WTC11 (cell line): ENCODE data around the gene CDH18. TPM values are rescaled to one million over a fixed set of nuclear protein-coding genes. Genes with fewer than 3 reads are reported as not detected.
A peak's percentile ranks its signal among the peaks of the same experiment; 100 is the strongest.
"Not testable (repeated sequence)": the region's sequence is repeated elsewhere in the genome, so short reads cannot be mapped to it uniquely, and the experiment has no call there.

Source experiments
- ATAC-seq: fragments of 200-7000 bp; cut with Tn5 transposase; 2 replicates; pipeline ENCODE4 v1.10.0; 2021; ENCODE audit warnings: mild to moderate bottlenecking, moderate library complexity
- CTCF ChIA-PET: fragments of 300-600 bp; sonication (Branson Sonifier 250); formaldehyde crosslinking; loops from one replicate; lab custom pipeline; 2021; ENCODE audit warnings: antibody characterized with exemption; lab: Charles Lee
- POLR2A ChIA-PET: fragments of 350-600 bp; sonication (Branson Sonifier 250); formaldehyde crosslinking; loops from one replicate; lab custom pipeline; 2021; ENCODE audit warnings: antibody characterized with exemption; lab: Charles Lee
- DNase-seq: peaks from one replicate; pipeline ENCODE4 v3.0.0; 2021; ENCODE audit warnings: low spot score
- H3K27ac Mint-ChIP-seq: 2 replicates; pipeline ENCODE4 v1.8.0; 2021; ENCODE audit warnings: mixed read lengths
- H3K27me3 Mint-ChIP-seq: 2 replicates; pipeline ENCODE4 v1.8.0; 2021; ENCODE audit warnings: low read depth, mild to moderate bottlenecking, moderate library complexity, mixed read lengths
- H3K36me3 Mint-ChIP-seq: 2 replicates; pipeline ENCODE4 v1.8.0; 2021; ENCODE audit warnings: mixed read lengths
- H3K4me1 Mint-ChIP-seq: 2 replicates; pipeline ENCODE4 v1.8.0; 2022; ENCODE audit warnings: mixed read lengths
- H3K4me3 Mint-ChIP-seq: 2 replicates; pipeline ENCODE4 v1.8.0; 2021; ENCODE audit warnings: mild to moderate bottlenecking, moderate library complexity, mixed read lengths
- H3K9me3 Mint-ChIP-seq: 2 replicates; pipeline ENCODE4 v1.8.0; 2021; ENCODE audit warnings: mixed read lengths
- ATF1 ChIP-seq: sonication (generic); formaldehyde crosslinking; IDR thresholded peaks from 2 replicates; pipeline ENCODE4 v1.8.1; 2023; ENCODE audit warnings: mild to moderate bottlenecking, moderate library complexity, missing genetic modification reagents
- ELF4 ChIP-seq: sonication (generic); formaldehyde crosslinking; IDR thresholded peaks from 2 replicates; pipeline ENCODE4 v1.8.1; 2022; ENCODE audit warnings: low read depth, mild to moderate bottlenecking, moderate library complexity, missing genetic modification reagents
- ETV6 ChIP-seq: sonication (generic); formaldehyde crosslinking; IDR thresholded peaks from 2 replicates; pipeline ENCODE4 v1.8.1; 2022; ENCODE audit warnings: mild to moderate bottlenecking, missing genetic modification reagents
- FOXJ3 ChIP-seq: sonication (generic); formaldehyde crosslinking; IDR thresholded peaks from 2 replicates; pipeline ENCODE4 v1.9.0; 2021; ENCODE audit warnings: missing genetic modification reagents, mild to moderate bottlenecking, borderline replicate concordance
- GTF2I ChIP-seq: fragments of 250-450 bp; sonication (Bioruptor Pico); conservative IDR thresholded peaks from 2 replicates; pipeline ENCODE4 v1.4.0; 2021; ENCODE audit warnings: mild to moderate bottlenecking
- NR2C2 ChIP-seq: sonication (generic); formaldehyde crosslinking; IDR thresholded peaks from 2 replicates; pipeline ENCODE4 v1.8.0; 2022; ENCODE audit warnings: mild to moderate bottlenecking, missing genetic modification reagents
- RORB ChIP-seq: fragments of 250-450 bp; sonication (Bioruptor Pico); IDR thresholded peaks from 2 replicates; pipeline ENCODE4 v1.9.0; 2021; ENCODE audit warnings: mild to moderate bottlenecking
- SOX15 ChIP-seq: fragments of 250-450 bp; sonication (Bioruptor Pico); IDR thresholded peaks from 2 replicates; pipeline ENCODE4 v1.9.0; 2021; ENCODE audit warnings: mild to moderate bottlenecking
- TEAD1 ChIP-seq: sonication (generic); formaldehyde crosslinking; IDR thresholded peaks from 2 replicates; pipeline ENCODE4 v1.8.0; 2022; ENCODE audit warnings: mild to moderate bottlenecking, missing genetic modification reagents
- TEAD4 ChIP-seq: sonication (generic); formaldehyde crosslinking; IDR thresholded peaks from 2 replicates; pipeline ENCODE4 v1.8.0; 2022; ENCODE audit warnings: mild to moderate bottlenecking, missing genetic modification reagents
- ZNF232 ChIP-seq: sonication (generic); formaldehyde crosslinking; IDR thresholded peaks from 2 replicates; pipeline ENCODE4 v1.8.0; 2022; ENCODE audit warnings: mild to moderate bottlenecking, missing genetic modification reagents
- ZNF396 ChIP-seq: fragments of 250-450 bp; sonication (Bioruptor Pico); IDR thresholded peaks from 2 replicates; pipeline ENCODE4 v1.8.0; 2021; ENCODE audit warnings: mild to moderate bottlenecking, moderate library complexity, borderline replicate concordance
- ZNF416 ChIP-seq: fragments of 250-450 bp; sonication (Bioruptor Pico); IDR thresholded peaks from 2 replicates; pipeline ENCODE4 v1.9.0; 2021; ENCODE audit warnings: mild to moderate bottlenecking, inconsistent platforms
- total RNA-seq: library from RNA; stranded (reverse); gene quantifications from 3 replicates; pipeline ENCODE4 v1.2.3, GENCODE V29; 2021
- TF ChIP-seq, protein P1 (sequence below): sonication (generic); formaldehyde crosslinking; IDR thresholded peaks from 2 replicates; pipeline ENCODE4 v1.8.1; 2023; ENCODE audit warnings: mild to moderate bottlenecking, missing genetic modification reagents
- TF ChIP-seq, protein P2 (sequence below): sonication (generic); formaldehyde crosslinking; IDR thresholded peaks from 2 replicates; pipeline ENCODE4 v1.8.1; 2023; ENCODE audit warnings: mild to moderate bottlenecking, missing genetic modification reagents
- TF ChIP-seq, protein P3 (sequence below): sonication (generic); formaldehyde crosslinking; IDR thresholded peaks from 2 replicates; pipeline ENCODE4 v1.8.1; 2023; ENCODE audit warnings: mild to moderate bottlenecking, moderate library complexity, missing genetic modification reagents
- TF ChIP-seq, protein P4 (sequence below): sonication (generic); formaldehyde crosslinking; IDR thresholded peaks from 2 replicates; pipeline ENCODE4 v1.8.1; 2022; ENCODE audit warnings: mild to moderate bottlenecking, moderate library complexity, missing genetic modification reagents
- TF ChIP-seq, protein P5 (sequence below): fragments of 250-450 bp; sonication (Bioruptor Pico); IDR thresholded peaks from 2 replicates; pipeline ENCODE4 v1.8.0; 2021; ENCODE audit warnings: mild to moderate bottlenecking
- TF ChIP-seq, protein P6 (sequence below): sonication (generic); formaldehyde crosslinking; IDR thresholded peaks from 2 replicates; pipeline ENCODE4 v1.8.1; 2022; ENCODE audit warnings: low read depth, mild to moderate bottlenecking, moderate library complexity, missing genetic modification reagents, borderline replicate concordance

Gene CDH18
- total RNA-seq, 1 experiment from 2014 or later = 0.24 TPM

DNA sequence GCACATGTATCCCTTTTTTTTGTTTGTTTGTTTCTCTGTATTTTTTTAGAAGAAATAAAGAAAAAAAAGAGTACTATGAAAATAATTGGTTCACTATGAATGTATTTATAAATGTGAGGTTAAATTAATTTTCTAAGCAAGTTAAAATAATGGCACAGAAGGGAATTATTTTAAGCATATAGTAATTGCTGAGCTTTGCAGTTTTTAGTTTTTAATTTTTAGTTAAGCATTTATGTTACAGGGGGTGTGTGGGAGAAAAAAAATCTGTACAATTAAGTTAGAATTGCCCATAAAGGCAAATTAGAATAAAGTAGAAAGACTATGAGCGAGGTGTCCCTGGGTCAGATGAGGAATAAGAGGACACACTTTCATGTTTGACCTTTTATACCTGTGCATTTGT is 152.6 kb downstream of the CDH18 start:
- Mint-ChIP-seq H3K27me3 (no peaks in the 10 kb centered on the region), H3K4me1 (no peaks in the 10 kb centered on the region), H3K4me3 (no peak overlapping the region), H3K36me3 (peaks cover 7% of the 10 kb centered on the region), H3K9me3 (peaks cover 47% of the 10 kb centered on the region), H3K27ac (no peak overlapping the region)
- DNase-seq = no peak
- TF ChIP-seq NR2C2 (no peak), SOX15 (CRISPR knock-in tag) (no peak), ETV6 (CRISPR knock-in tag) (no peak)
- TF ChIP-seq, protein P1, sequence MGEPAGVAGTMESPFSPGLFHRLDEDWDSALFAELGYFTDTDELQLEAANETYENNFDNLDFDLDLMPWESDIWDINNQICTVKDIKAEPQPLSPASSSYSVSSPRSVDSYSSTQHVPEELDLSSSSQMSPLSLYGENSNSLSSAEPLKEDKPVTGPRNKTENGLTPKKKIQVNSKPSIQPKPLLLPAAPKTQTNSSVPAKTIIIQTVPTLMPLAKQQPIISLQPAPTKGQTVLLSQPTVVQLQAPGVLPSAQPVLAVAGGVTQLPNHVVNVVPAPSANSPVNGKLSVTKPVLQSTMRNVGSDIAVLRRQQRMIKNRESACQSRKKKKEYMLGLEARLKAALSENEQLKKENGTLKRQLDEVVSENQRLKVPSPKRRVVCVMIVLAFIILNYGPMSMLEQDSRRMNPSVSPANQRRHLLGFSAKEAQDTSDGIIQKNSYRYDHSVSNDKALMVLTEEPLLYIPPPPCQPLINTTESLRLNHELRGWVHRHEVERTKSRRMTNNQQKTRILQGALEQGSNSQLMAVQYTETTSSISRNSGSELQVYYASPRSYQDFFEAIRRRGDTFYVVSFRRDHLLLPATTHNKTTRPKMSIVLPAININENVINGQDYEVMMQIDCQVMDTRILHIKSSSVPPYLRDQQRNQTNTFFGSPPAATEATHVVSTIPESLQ (CRISPR knock-in tag) = no peak
- TF ChIP-seq, protein P2, sequence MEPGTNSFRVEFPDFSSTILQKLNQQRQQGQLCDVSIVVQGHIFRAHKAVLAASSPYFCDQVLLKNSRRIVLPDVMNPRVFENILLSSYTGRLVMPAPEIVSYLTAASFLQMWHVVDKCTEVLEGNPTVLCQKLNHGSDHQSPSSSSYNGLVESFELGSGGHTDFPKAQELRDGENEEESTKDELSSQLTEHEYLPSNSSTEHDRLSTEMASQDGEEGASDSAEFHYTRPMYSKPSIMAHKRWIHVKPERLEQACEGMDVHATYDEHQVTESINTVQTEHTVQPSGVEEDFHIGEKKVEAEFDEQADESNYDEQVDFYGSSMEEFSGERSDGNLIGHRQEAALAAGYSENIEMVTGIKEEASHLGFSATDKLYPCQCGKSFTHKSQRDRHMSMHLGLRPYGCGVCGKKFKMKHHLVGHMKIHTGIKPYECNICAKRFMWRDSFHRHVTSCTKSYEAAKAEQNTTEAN (CRISPR knock-in tag) = no peak
- ATAC-seq = no peak
- ChIA-PET POLR2A (no interaction called here), CTCF (no interaction called here)

DNA sequence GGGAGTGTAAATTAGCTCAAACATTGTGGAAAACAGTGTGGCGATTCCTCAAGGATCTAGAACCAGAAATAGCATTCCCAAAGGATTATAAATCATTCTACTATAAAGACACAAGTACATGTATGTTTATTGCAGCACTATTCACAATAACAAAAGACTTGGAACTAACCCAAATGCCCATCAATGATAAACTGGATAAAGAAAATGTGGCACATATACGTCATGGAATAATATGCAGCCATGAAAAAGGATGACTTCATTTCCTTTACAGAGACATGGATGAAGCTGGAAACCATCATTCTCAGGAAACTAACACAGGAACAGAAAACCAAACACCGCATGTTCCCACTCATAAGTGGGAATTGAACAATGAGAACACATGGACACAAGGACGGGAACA is 175.3 kb downstream of the CDH18 start:
- peak; percentile 82; the same call in 1 of the 2 replicates for TF ChIP-seq GTF2I
- DNase-seq, H3K4me3 Mint-ChIP-seq, H3K36me3 Mint-ChIP-seq, ATAC-seq, H3K9me3 Mint-ChIP-seq, H3K4me1 Mint-ChIP-seq, H3K27ac Mint-ChIP-seq, CTCF ChIA-PET, H3K27me3 Mint-ChIP-seq, POLR2A ChIA-PET: not testable (repeated sequence)

DNA sequence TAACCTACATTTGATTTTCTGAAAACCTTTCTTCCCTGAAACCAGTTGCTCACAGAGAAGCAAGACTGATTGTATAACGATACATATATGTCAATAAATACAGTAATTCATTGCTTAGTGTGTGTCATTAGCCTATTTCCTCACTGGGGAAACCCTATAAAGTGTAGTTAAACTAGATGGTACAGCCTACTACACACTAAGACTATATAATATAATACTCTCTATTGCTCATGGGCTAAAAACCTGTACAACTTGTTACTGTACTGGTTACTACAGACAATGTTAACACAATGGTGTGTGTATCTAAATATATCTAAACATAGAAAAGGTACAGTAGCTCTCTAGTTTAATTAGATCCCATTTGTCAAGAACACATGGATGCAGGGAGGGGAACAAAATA is 181.2 kb downstream of the CDH18 start:
- H3K4me3 Mint-ChIP-seq = no peak overlapping the region
- ATAC-seq = no peak
- peaks cover 7% of the 10 kb centered on the region for H3K4me1 Mint-ChIP-seq
- H3K27me3 Mint-ChIP-seq = no peaks in the 10 kb centered on the region
- POLR2A ChIA-PET = no interaction called here
- DNase-seq = no peak
- H3K36me3 Mint-ChIP-seq = no peaks in the 10 kb centered on the region
- H3K27ac Mint-ChIP-seq = no peak overlapping the region
- TF ChIP-seq, protein P3, sequence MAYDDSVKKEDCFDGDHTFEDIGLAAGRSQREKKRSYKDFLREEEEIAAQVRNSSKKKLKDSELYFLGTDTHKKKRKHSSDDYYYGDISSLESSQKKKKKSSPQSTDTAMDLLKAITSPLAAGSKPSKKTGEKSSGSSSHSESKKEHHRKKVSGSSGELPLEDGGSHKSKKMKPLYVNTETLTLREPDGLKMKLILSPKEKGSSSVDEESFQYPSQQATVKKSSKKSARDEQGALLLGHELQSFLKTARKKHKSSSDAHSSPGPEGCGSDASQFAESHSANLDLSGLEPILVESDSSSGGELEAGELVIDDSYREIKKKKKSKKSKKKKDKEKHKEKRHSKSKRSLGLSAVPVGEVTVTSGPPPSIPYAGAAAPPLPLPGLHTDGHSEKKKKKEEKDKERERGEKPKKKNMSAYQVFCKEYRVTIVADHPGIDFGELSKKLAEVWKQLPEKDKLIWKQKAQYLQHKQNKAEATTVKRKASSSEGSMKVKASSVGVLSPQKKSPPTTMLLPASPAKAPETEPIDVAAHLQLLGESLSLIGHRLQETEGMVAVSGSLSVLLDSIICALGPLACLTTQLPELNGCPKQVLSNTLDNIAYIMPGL (CRISPR knock-in tag) = no peak
- H3K9me3 Mint-ChIP-seq = no peaks in the 10 kb centered on the region
- CTCF ChIA-PET = no interaction called here

DNA sequence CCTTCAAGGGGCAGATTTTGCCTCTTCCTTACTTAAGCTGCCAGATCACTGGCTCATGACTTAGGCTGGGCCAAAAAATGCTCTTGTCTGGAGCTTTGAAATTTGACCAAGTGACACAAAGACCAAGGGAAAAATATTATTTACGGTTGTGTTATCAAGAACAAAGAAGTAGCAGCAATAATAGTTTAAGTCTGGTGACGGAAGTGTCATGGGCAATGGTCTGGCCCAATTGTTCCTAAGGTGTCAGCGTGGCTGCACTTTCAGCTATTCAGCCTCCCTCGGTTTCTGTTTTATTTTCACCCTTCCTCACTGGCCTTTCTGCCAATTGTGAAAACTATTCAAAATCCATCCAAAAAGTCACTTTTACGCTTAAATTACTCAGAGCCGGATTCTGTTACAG is 185.3 kb downstream of the CDH18 start:
- Mint-ChIP-seq H3K27me3 (no peaks in the 10 kb centered on the region), H3K4me3 (no peak overlapping the region), H3K4me1 (peaks cover 30% of the 10 kb centered on the region), H3K27ac (no peak overlapping the region), H3K36me3 (no peaks in the 10 kb centered on the region), H3K9me3 (no peaks in the 10 kb centered on the region)
- POLR2A ChIA-PET = no interaction called here
- CTCF ChIA-PET = no interaction called here
- ATAC-seq = no peak
- DNase-seq = no peak
- TF ChIP-seq FOXJ3 (no peak), ZNF416 (CRISPR knock-in tag) (no peak), TEAD1 (CRISPR knock-in tag) (no peak), ZNF232 (CRISPR knock-in tag) (no peak), NR2C2 (no peak), TEAD4 (no peak), ZNF396 (CRISPR knock-in tag) (no peak), RORB (CRISPR knock-in tag) (no peak), SOX15 (CRISPR knock-in tag) (no peak), ELF4 (no peak), ATF1 (no peak)
- TF ChIP-seq, protein P4, sequence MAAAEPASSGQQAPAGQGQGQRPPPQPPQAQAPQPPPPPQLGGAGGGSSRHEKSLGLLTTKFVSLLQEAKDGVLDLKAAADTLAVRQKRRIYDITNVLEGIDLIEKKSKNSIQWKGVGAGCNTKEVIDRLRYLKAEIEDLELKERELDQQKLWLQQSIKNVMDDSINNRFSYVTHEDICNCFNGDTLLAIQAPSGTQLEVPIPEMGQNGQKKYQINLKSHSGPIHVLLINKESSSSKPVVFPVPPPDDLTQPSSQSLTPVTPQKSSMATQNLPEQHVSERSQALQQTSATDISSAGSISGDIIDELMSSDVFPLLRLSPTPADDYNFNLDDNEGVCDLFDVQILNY (CRISPR knock-in tag) = no peak
- TF ChIP-seq, protein P1 (CRISPR knock-in tag) = no peak
- TF ChIP-seq, protein P5, sequence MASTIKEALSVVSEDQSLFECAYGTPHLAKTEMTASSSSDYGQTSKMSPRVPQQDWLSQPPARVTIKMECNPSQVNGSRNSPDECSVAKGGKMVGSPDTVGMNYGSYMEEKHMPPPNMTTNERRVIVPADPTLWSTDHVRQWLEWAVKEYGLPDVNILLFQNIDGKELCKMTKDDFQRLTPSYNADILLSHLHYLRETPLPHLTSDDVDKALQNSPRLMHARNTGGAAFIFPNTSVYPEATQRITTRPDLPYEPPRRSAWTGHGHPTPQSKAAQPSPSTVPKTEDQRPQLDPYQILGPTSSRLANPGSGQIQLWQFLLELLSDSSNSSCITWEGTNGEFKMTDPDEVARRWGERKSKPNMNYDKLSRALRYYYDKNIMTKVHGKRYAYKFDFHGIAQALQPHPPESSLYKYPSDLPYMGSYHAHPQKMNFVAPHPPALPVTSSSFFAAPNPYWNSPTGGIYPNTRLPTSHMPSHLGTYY (CRISPR knock-in tag) = no peak
- TF ChIP-seq, protein P6, sequence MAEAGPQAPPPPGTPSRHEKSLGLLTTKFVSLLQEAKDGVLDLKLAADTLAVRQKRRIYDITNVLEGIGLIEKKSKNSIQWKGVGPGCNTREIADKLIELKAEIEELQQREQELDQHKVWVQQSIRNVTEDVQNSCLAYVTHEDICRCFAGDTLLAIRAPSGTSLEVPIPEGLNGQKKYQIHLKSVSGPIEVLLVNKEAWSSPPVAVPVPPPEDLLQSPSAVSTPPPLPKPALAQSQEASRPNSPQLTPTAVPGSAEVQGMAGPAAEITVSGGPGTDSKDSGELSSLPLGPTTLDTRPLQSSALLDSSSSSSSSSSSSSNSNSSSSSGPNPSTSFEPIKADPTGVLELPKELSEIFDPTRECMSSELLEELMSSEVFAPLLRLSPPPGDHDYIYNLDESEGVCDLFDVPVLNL (CRISPR knock-in tag) = no peak
